ENCODE results near the gene NUP88.

The NUP88 gene

DNA sequence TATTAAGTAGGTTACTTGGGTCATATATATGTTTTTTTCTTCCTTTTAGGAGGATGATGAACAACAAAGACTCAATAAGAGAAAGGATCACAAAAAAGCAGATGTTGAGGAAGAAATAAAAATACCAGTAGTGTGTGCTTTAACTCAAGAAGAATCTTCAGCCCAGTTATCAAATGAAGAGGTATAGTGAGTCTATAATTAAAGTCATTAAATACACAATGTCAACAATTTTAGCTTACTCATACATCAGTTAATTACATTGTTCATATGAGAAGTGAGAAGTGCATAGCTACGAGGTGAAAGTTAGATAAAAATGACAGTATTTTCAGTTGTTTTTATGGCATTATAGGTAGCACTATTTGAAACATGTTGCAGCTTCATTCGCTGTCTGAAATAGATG lies 65.2 kb downstream of the NUP88 start:
- no peak for DNase-seq

DNA sequence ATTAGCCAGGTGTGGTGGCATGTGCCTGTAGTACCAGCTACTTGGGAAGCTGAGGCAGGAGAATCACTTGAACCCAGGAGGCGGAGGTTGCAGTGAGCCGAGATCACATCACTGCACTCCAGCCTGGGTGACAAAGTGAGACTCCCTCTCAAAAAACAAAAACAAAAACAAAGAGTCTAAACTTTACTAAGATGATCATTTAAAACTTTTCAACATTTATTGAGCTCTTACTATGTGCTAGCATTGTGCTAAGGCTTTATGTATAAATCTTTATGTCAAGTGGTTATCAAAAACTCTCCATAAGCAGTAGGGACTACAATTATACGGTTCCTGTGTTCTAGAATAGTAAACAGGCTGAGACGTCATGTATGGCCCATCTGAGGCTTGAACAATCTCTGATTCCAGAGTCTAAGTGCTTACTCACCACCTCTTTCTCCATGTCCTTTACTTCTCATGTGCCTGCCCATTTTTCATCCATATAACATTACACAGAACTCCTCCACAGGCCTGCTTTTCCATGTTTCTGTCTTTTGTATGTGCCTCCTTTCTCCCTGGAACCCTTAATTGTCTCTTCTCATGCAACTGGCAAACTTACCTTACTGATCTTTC lies 66.7 kb downstream of the NUP88 start:
- no peak for DNase-seq

DNA sequence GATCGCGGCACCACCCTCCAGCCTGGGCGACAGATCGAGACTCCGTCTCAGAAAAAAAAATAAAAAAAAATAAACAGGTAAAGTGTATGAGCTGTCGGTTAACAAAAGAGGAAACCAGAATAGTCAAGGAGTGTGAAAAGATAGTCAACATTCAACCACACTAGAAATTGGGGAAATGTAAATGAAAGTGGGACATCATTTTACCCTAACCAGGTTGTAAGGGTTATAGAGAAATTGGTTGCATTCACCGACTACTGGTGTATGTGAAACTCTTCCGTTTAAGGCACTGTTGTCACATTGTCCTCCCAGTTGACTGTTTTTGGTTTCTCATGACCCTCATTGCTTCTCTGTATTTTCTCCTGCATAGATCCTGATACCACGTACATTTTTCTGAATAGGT lies 74.5 kb downstream of the NUP88 start:
- DNase-seq = no peak
